ENCODE measurements around the gene AMZ1.

- TF ChIP-seq CTCF (IDR thresholded peaks at IDR 0.05; ENCODE audit: poor library complexity) (no peak), EZH2 (IDR thresholded peaks at IDR 0.05; ENCODE audit: borderline replicate concordance) (no peak), EZH2phosphoT487 (IDR thresholded peaks at IDR 0.05; ENCODE audit: low read depth, severe bottlenecking, unreplicated experiment) (no peak)
Measured at GRCh38 chr7:2761131-2761624, 73.2 kb downstream of the AMZ1 start.

All from hepatocyte (in vitro differentiated cells).